SJSA1 (cell line): Measurements from ENCODE around the gene SUPT6H. TPM values are rescaled to one million over a fixed set of nuclear protein-coding genes. Genes with fewer than 3 reads are reported as not detected.

Source experiments
- DNase-seq, 2 experiments: peaks; one replicate each; pipeline ENCODE4 v3.0.0-alpha.2; 2015 to 2020; ENCODE audit warnings: low spot score in 2 of 2, low read depth in 1 of 2
- H3K27ac ChIP-seq: fragments of 250-450 bp; sonication (Bioruptor Pico); 2 replicates; pipeline ENCODE4 v1.5.1; 2020; ENCODE audit warnings: mild to moderate bottlenecking, moderate library complexity
- H3K27me3 ChIP-seq: fragments of 250-450 bp; sonication (Bioruptor Pico); replicated peaks from 2 replicates; pipeline ENCODE4 v1.5.1; 2020; ENCODE audit warnings: mild to moderate bottlenecking, moderate library complexity
- H3K36me3 ChIP-seq: fragments of 250-450 bp; sonication (Bioruptor Pico); 2 replicates; pipeline ENCODE4 v1.5.1; 2020; ENCODE audit warnings: mild to moderate bottlenecking
- H3K4me1 ChIP-seq: fragments of 250-450 bp; sonication (Bioruptor Pico); replicated peaks from 2 replicates; pipeline ENCODE4 v1.6.1; 2021; ENCODE audit warnings: mild to moderate bottlenecking
- H3K4me3 ChIP-seq: fragments of 250-450 bp; sonication (Bioruptor Pico); 2 replicates; pipeline ENCODE4 v1.5.1; 2020; ENCODE audit warnings: mild to moderate bottlenecking
- H3K9me3 ChIP-seq: fragments of 250-450 bp; sonication (Bioruptor Pico); replicated peaks from 2 replicates; pipeline ENCODE4 v1.5.1; 2020; ENCODE audit warnings: mild to moderate bottlenecking
- total RNA-seq: library from RNA; depleted of rRNA; stranded (reverse); fragments of >200 nt; shearing (Covaris generic); gene quantifications from 2 replicates; pipeline ENCODE4 v1.2.3, GENCODE V29; 2014

Gene SUPT6H
- total RNA-seq, 1 experiment from 2014 or later: 39.3 TPM

DNA sequence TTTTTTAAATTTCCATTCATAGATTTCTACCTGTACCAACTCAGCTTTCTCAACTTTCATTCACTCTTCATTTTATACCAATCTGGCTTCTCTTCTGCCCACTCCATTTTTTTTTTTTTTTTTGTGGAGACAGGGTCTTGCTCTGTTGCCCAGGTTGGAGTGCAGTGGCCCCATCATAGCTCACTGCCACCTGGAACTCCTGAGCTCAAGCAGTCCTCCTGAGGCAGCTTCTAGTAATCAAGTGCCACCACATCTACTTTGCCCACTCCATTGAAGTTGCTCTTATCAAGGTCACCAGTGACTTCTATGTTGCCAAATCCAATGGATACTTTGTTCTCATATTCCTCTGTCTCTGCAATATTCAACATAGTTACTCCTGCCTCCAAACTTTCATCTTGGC is 1.7 kb downstream of the SUPT6H start:
- Histone ChIP-seq H3K36me3 (peaks cover 71% of the 10 kb centered on the region), H3K4me1 (peaks cover 17% of the 10 kb centered on the region), H3K4me3 (no peak overlapping the region), H3K27ac (no peak overlapping the region), H3K9me3 (no peaks in the 10 kb centered on the region), H3K27me3 (no peaks in the 10 kb centered on the region)
- no peak for DNase-seq

DNA sequence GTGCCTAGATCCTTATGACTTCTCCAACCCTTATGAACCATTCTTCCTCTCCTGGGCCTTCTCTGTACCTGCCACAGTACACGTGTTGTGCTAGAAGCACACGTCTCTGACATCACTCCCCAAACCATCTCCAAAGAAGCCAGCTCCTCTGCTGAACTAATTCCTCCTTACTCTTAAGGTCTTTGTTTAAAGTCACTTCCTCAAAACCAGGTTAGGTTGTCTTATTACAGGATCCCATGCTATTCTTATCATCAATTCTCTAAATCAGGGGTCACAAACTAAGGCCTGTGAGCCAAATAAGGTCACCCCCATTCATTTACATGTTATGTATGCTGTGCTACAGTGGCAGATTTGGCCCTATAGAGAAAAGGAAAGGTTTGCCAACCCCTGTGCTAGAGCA is 4.0 kb downstream of the SUPT6H start:
- Histone ChIP-seq H3K36me3 (peaks cover 80% of the 10 kb centered on the region), H3K4me3 (no peak overlapping the region), H3K9me3 (no peaks in the 10 kb centered on the region), H3K27me3 (no peaks in the 10 kb centered on the region), H3K4me1 (peaks cover 12% of the 10 kb centered on the region), H3K27ac (no peak overlapping the region)
- no peak for DNase-seq

DNA sequence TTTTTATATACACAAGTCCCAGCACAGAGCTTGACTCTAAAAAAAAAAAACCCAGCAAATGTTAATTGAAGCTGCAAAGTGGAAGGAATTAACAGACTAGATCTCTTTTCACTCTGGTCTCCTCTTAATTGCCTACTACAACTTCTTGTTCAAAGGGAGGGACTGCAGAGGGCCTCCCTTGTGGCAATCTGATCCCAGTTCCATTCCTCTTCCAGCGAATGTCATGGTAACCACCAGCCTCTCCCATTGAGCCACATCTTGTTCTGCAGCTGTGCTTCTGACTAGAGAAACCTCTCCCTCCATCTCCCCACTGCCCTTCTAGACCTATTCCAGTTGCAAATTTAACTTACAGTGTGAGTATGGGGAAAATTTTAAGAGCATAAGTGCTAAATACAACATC is 5.9 kb downstream of the SUPT6H start:
- H3K4me3 ChIP-seq: no peak overlapping the region
- peaks cover 86% of the 10 kb centered on the region for H3K36me3 ChIP-seq
- DNase-seq: no peak
- no peak overlapping the region for H3K27ac ChIP-seq
- peaks cover 9% of the 10 kb centered on the region for H3K4me1 ChIP-seq
- H3K9me3 ChIP-seq: no peaks in the 10 kb centered on the region
- H3K27me3 ChIP-seq: no peaks in the 10 kb centered on the region

DNA sequence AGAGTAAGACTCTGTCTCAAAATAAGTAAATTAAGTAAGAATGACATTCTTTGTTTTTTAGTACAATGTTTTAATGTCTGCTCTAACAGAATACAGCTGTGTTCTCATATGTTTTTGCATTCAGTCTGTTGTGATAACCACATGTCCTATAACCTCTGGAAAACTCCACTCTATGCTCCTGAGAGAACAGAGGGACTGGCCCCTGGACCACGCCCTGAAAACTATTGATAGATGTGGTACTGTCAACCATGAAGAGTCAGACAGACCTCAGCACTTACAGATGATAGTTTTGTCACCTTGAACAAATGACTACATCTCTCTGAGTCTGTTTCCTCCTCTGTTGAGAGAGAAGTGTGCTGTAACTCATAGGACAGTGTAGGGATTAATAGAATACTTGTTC is 7.9 kb downstream of the SUPT6H start:
- Histone ChIP-seq H3K4me3 (no peak overlapping the region), H3K27ac (no peak overlapping the region), H3K9me3 (no peaks in the 10 kb centered on the region), H3K27me3 (no peaks in the 10 kb centered on the region), H3K36me3 (peaks cover 90% of the 10 kb centered on the region), H3K4me1 (no peaks in the 10 kb centered on the region)
- DNase-seq: no peak

DNA sequence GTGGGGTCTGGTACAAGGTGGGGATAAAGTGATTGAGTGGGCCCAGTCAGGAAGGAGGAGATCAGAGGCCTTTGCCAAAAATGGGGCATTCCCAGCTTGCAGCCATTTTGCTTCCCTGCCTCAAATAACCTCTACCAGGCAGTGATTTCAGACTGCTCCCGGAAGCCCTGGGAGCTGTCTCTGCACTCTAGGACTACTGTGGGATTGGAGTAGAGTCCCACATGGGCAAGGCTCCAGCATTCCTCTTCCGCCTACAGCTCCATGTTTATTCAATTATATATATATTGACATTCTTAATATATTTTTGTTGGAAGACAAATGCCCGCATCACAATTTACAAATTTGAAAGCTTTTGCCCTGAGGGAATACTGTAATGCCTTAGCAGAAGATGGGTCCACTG is 13.5 kb downstream of the SUPT6H start:
- H3K36me3 ChIP-seq: peaks cover 97% of the 10 kb centered on the region
- H3K27ac ChIP-seq: no peak overlapping the region
- no peaks in the 10 kb centered on the region for H3K4me1 ChIP-seq
- H3K27me3 ChIP-seq: no peaks in the 10 kb centered on the region
- DNase-seq: no peak
- H3K9me3 ChIP-seq: no peaks in the 10 kb centered on the region
- H3K4me3 ChIP-seq: no peak overlapping the region

DNA sequence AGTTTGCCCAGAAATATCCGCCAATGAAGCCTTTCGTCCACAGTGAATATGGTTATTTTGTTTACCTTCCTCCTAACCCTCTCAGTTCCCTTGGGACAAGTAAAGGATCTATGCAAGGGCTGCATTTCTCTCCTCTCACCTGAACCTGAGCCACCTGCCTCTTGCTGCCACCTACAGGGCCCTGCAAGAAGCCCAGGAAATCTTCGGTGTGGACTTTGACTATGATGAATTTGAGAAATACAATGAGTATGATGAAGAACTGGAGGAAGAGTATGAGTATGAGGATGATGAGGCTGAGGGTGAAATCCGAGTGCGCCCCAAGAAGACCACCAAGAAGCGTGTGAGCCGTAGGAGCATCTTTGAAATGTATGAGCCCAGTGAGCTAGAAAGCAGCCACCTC is 14.0 kb downstream of the SUPT6H start:
- peaks cover 100% of the 10 kb centered on the region for H3K36me3 ChIP-seq
- DNase-seq: no peak
- H3K27me3 ChIP-seq: no peaks in the 10 kb centered on the region
- no peak overlapping the region for H3K4me3 ChIP-seq
- H3K4me1 ChIP-seq: no peaks in the 10 kb centered on the region
- H3K27ac ChIP-seq: no peak overlapping the region
- H3K9me3 ChIP-seq: no peaks in the 10 kb centered on the region

DNA sequence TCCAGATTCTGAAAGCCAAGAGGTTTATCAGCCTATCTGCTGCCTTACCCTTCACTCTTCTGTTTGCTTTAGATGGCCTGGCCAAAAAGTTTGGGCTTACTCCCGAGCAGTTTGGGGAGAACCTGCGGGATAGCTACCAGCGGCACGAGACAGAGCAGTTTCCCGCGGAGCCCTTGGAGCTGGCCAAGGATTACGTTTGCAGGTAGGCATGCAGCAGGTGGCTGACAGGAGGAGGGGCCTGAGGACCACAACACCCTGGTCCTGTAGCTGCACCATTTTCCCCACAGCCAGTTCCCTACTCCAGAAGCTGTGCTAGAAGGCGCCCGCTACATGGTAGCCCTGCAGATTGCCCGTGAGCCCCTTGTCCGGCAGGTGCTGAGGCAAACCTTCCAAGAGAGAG is 20.6 kb downstream of the SUPT6H start:
- Histone ChIP-seq H3K9me3 (no peaks in the 10 kb centered on the region), H3K27me3 (no peaks in the 10 kb centered on the region), H3K4me3 (no peak overlapping the region), H3K27ac (no peak overlapping the region), H3K4me1 (no peaks in the 10 kb centered on the region), H3K36me3 (peaks cover 97% of the 10 kb centered on the region)
- DNase-seq: no peak

DNA sequence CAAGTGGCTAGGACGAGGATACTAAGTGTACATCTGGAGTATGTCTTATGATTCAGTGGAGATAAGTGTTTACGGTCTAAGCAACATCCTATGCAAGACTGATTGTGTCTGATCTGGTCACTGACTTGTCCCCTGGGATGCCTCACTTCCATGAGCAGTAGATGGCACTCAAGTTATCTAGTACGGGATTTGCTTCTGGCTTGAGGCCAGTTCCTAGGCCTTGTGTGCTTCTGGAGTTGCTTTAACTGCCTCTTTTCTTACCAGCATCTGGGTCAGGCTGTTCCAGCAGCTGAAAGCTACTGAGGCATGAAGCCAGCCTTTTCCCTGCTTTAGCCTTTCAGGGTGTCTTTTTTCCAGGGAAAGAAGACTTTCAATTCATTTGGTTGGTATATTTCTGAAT is 23.0 kb downstream of the SUPT6H start:
- H3K27me3 ChIP-seq: no peaks in the 10 kb centered on the region
- H3K4me1 ChIP-seq: no peaks in the 10 kb centered on the region
- peaks cover 97% of the 10 kb centered on the region for H3K36me3 ChIP-seq
- H3K4me3 ChIP-seq: no peak overlapping the region
- H3K27ac ChIP-seq: no peak overlapping the region
- H3K9me3 ChIP-seq: no peaks in the 10 kb centered on the region
- DNase-seq: no peak

DNA sequence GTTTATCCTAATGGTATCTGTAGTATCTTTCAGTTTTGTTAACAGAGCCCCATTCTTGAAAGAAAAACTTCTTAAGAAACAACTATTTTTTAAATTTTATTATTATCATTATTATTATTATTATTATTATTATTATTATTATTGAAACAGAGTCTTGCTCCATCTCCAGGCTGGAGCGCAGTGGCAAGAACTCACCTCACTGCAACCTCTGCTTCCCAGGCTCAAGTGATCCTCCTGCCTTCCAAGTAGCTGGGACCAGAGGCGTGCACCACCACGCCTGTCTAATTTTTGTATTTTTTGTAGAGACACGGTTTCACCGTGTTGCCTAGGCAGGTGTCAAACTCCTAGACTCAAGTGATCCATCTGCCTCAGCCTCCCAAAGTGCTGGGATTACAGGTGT is 23.4 kb downstream of the SUPT6H start:
- Histone ChIP-seq H3K36me3 (peaks cover 97% of the 10 kb centered on the region), H3K27ac (no peak overlapping the region), H3K27me3 (no peaks in the 10 kb centered on the region), H3K4me1 (no peaks in the 10 kb centered on the region), H3K9me3 (no peaks in the 10 kb centered on the region), H3K4me3 (no peak overlapping the region)
- no peak for DNase-seq

DNA sequence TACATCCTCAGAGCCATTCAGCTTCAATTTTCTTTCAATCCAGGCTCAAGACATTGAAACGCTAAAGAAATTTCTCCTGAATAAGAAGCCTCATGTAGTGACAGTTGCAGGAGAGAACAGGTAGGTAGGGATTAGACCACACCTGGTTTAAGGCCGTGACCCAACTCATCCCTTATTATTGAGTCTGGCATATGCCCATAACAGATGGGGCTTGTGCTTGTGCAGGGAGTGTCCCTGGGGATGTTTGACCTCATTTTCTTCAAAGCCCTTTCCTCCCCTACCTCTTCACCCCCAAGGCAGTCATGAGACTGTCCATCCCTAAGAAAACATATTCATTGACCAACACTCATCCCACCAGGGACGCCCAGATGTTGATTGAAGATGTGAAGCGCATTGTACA is 24.3 kb downstream of the SUPT6H start:
- Histone ChIP-seq H3K4me1 (no peaks in the 10 kb centered on the region), H3K4me3 (no peak overlapping the region), H3K36me3 (peaks cover 97% of the 10 kb centered on the region), H3K9me3 (no peaks in the 10 kb centered on the region), H3K27ac (no peak overlapping the region), H3K27me3 (no peaks in the 10 kb centered on the region)
- no peak for DNase-seq

DNA sequence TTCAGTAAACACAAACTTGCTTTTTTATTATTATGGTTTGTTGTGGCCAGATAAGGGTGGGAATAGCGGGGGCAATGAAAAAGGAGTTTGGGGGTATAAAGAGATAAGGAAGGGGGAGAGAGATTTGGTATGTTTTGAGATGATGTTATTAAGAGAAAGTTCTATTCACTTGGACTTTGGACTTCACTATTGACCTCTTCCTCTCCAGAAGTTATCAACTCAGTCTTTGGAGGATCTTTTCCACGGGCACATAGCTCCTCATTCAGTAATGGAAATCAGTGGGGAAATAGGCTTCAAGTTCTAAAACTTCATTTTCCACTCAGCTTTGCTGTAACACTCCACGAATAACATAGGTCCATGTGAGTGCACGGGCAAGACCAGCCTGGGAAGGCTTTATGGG is 26.5 kb downstream of the SUPT6H start:
- no peak for DNase-seq
- Histone ChIP-seq H3K4me3 (no peak overlapping the region), H3K4me1 (no peaks in the 10 kb centered on the region), H3K9me3 (no peaks in the 10 kb centered on the region), H3K27me3 (no peaks in the 10 kb centered on the region), H3K36me3 (peaks cover 88% of the 10 kb centered on the region), H3K27ac (no peak overlapping the region)

DNA sequence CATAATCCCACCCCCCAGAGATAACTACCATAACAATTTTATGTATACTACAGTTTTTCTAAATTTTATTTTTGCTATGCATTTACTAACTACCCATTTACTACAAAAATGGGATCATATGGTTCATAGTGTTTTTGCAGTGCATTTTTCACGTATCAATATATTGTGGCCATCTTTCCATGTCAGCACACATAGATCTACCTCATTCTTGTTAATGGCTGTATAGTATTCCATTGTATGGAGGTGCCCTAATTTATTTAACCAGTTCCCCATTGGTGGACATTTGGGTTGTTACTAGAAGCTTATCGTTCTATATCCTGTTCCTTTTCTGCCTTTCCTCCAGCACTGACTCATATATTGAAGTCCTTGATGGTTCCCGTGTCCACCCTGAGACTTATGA is 27.0 kb downstream of the SUPT6H start:
- H3K27me3 ChIP-seq: no peaks in the 10 kb centered on the region
- H3K4me3 ChIP-seq: no peak overlapping the region
- H3K27ac ChIP-seq: no peak overlapping the region
- H3K4me1 ChIP-seq: no peaks in the 10 kb centered on the region
- H3K9me3 ChIP-seq: no peaks in the 10 kb centered on the region
- DNase-seq: no peak
- peaks cover 89% of the 10 kb centered on the region for H3K36me3 ChIP-seq

DNA sequence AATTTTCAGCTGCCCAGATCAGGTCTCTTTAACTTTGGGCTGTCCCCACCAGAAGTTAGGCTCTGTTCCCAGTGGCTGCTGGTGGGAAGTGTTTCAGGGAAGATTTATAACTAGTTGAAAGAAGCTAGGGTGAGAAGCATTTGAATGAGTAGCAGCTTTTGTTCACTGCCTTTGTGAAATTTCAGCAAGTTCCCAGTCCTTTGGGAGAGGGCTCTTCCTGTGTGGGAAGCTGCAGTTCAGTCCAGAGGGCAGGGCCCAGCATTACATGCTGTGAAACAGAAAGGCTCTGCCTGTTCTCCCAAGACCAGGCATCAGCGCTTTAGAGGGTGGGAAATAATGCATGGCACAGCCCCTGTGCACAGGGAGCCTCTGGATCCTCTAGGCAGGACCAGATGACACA is 31.9 kb downstream of the SUPT6H start:
- H3K4me1 ChIP-seq: no peaks in the 10 kb centered on the region
- H3K36me3 ChIP-seq: peaks cover 91% of the 10 kb centered on the region
- no peaks in the 10 kb centered on the region for H3K9me3 ChIP-seq
- H3K4me3 ChIP-seq: no peak overlapping the region
- H3K27ac ChIP-seq: no peak overlapping the region
- no peak for DNase-seq
- H3K27me3 ChIP-seq: no peaks in the 10 kb centered on the region

DNA sequence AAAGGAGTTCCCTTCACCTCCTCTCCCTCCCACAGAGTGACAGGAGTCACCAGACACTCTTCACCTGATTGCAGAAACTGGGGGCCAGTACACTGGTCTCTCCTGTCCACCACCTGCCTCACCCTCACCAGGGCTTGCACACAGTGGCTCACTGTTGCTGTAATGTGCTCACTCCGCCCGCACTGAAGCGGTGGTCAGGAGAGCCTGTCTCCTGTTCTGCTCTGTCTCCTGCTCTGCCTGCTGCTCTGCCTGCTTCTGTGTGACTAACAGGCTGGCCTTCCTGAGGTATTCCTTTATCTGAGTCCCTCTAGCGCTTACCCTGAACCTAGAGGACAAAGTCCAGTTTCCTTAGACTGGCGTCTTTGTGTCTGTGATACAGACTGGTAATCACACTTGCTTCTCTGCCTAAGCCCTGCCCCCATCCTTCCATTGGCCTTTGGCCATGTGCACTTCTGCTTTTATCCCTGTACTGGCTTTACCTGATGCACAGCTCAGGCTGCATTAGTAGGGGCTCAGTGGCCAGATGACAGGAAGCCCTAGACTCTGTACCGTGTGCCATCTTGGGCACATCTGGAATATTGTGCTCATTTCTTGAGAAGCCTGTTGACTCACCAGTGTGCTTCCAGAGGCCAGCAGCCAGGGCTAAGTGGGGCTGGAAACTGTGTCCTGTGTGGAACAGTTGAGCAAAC is 36.4 kb downstream of the SUPT6H start:
- peaks cover 99% of the 10 kb centered on the region for H3K36me3 ChIP-seq
- DNase-seq: no peak

DNA sequence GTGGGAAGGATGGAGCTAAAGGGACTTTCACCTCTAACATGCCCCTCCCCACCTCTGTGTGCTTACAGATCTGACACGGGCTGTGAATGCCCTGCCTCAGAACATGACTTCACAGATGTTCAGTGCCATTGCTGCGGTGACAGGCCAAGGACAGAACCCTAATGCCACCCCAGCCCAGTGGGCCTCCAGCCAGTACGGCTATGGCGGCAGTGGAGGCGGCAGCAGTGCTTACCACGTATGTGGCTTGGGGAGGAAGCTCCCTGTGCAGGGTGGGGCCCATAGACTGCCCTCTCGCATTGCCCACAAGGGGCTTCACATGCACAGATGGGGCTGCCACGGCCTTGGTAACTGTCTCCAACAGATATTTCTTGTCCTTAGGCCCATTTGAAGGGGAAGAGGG is 38.3 kb downstream of the SUPT6H start:
- peaks cover 98% of the 10 kb centered on the region for H3K36me3 ChIP-seq
- no peaks in the 10 kb centered on the region for H3K9me3 ChIP-seq
- DNase-seq: no peak
- H3K27ac ChIP-seq: no peak overlapping the region
- H3K4me3 ChIP-seq: no peak overlapping the region
- H3K4me1 ChIP-seq: no peaks in the 10 kb centered on the region
- no peaks in the 10 kb centered on the region for H3K27me3 ChIP-seq

More for the DNA sequence above, 36.4 kb downstream of the SUPT6H start:
- Histone ChIP-seq H3K9me3 (no peaks in the 10 kb centered on the region), H3K4me1 (no peaks in the 10 kb centered on the region), H3K4me3 (no peak overlapping the region), H3K27me3 (no peaks in the 10 kb centered on the region), H3K27ac (no peak overlapping the region)
